ENCODE results near the gene SIGLEC7. TPM values are rescaled to one million over a fixed set of nuclear protein-coding genes. Genes with fewer than 3 reads are reported as not detected.

SIGLEC7 gene
- total RNA-seq, 1 donor from 2014 or later = 0.47 TPM

DNA sequence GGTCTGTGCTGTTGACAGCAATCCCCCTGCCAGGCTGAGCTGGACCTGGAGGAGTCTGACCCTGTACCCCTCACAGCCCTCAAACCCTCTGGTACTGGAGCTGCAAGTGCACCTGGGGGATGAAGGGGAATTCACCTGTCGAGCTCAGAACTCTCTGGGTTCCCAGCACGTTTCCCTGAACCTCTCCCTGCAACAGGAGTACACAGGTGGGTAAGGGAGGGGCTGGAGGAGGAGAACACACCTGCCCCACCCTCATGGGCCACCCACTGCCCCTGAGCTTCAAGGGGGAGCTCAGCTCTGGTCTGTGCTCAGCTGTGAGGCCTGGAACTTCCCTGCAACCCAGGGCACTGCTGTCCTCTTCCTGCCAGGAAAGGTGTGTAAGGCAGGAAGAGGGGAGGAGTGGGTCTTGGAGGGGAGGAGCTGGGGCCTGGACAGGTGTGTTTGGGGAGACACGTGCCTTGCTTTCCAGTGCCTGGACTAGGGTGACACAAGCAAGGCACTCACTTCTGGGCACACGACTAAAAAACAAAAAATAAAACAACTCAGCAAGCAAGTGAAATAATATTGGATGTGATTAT lies 3.9 kb downstream of the SIGLEC7 start:
- DNase-seq = no peak
- peaks cover 3% of the 10 kb centered on the region for H3K4me1 ChIP-seq
- TF ChIP-seq, protein P1, sequence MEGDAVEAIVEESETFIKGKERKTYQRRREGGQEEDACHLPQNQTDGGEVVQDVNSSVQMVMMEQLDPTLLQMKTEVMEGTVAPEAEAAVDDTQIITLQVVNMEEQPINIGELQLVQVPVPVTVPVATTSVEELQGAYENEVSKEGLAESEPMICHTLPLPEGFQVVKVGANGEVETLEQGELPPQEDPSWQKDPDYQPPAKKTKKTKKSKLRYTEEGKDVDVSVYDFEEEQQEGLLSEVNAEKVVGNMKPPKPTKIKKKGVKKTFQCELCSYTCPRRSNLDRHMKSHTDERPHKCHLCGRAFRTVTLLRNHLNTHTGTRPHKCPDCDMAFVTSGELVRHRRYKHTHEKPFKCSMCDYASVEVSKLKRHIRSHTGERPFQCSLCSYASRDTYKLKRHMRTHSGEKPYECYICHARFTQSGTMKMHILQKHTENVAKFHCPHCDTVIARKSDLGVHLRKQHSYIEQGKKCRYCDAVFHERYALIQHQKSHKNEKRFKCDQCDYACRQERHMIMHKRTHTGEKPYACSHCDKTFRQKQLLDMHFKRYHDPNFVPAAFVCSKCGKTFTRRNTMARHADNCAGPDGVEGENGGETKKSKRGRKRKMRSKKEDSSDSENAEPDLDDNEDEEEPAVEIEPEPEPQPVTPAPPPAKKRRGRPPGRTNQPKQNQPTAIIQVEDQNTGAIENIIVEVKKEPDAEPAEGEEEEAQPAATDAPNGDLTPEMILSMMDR (IDR thresholded peaks at IDR 0.05; ENCODE audit: borderline replicate concordance) = no peak
- H3K27ac ChIP-seq (replicated peaks) = no peak overlapping the region
- H3K27me3 ChIP-seq (ENCODE audit: low read depth) = peaks cover 37% of the 10 kb centered on the region
- no peaks in the 10 kb centered on the region for H3K36me3 ChIP-seq
- intact Hi-C loops (cut with micrococcal nuclease) = no loop called here
- H3K4me3 ChIP-seq = no peak overlapping the region
- peaks cover 11% of the 10 kb centered on the region for H3K9me3 ChIP-seq (replicated peaks)

- H3K27me3 ChIP-seq (ENCODE audit: low read depth) = peaks cover 30% of the 10 kb centered on the region
- intact Hi-C loops (cut with micrococcal nuclease) = no loop called here
- no peak for DNase-seq
- peaks cover 11% of the 10 kb centered on the region for H3K9me3 ChIP-seq (replicated peaks)
- TF ChIP-seq, protein P1 (IDR thresholded peaks at IDR 0.05; ENCODE audit: borderline replicate concordance) = no peak
- H3K4me1 ChIP-seq = peaks cover 5% of the 10 kb centered on the region
- H3K4me3 ChIP-seq = no peak overlapping the region
- no peaks in the 10 kb centered on the region for H3K36me3 ChIP-seq
- peak overlapping the region; percentile 55 for H3K27ac ChIP-seq (replicated peaks)
Observed at GRCh38 chr19:51146751-51147150, 4.7 kb downstream of the SIGLEC7 start.

GRCh38 chr19:51147663-51148062 lies 5.6 kb downstream of the SIGLEC7 start:
- Histone ChIP-seq H3K27me3 (ENCODE audit: low read depth) (peaks cover 28% of the 10 kb centered on the region), H3K36me3 (no peaks in the 10 kb centered on the region), H3K4me3 (no peak overlapping the region), H3K27ac (replicated peaks) (peak overlapping the region; percentile 55), H3K9me3 (replicated peaks) (peaks cover 11% of the 10 kb centered on the region), H3K4me1 (peaks cover 5% of the 10 kb centered on the region)
- intact Hi-C loops (cut with micrococcal nuclease) = no loop called here
- DNase-seq = no peak
- TF ChIP-seq, protein P1 (IDR thresholded peaks at IDR 0.05; ENCODE audit: borderline replicate concordance) = no peak

DNA sequence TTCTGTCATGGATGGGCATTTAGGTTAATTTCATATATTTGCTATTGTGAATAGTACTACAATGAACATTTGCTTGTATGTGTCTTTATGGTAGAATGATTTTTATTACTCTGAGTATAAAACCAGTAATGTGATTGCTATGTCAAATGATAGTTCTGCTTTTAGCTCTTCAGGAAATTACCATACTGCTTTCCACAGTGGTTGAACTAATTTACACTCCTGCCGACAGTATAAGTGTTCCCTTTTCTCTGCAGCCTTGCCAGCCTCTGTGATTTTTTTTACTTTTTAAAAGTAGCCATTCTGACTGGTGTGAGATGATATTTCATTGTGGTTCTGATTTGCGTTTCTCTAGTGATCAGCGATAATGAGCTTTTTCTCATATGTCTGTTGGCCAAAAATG lies 6.5 kb downstream of the SIGLEC7 start:
- TF ChIP-seq, protein P1 (IDR thresholded peaks at IDR 0.05; ENCODE audit: borderline replicate concordance) = no peak
- no peak overlapping the region for H3K4me3 ChIP-seq
- peaks cover 5% of the 10 kb centered on the region for H3K4me1 ChIP-seq
- intact Hi-C loops (cut with micrococcal nuclease) = no loop called here
- no peak for DNase-seq
- H3K27me3 ChIP-seq (ENCODE audit: low read depth) = peaks cover 33% of the 10 kb centered on the region
- H3K27ac ChIP-seq (replicated peaks) = peak overlapping the region; percentile 55
- H3K36me3 ChIP-seq = no peaks in the 10 kb centered on the region
- peaks cover 11% of the 10 kb centered on the region for H3K9me3 ChIP-seq (replicated peaks)

- no peak overlapping the region for H3K4me3 ChIP-seq
Observed at GRCh38 chr19:51150627-51151026, 8.5 kb downstream of the SIGLEC7 start.

More at GRCh38 chr19:51150627-51151026, 8.5 kb downstream of the SIGLEC7 start:
- H3K27ac ChIP-seq (replicated peaks) = peak overlapping the region; percentile 19
- intact Hi-C loops (cut with micrococcal nuclease) = no loop called here
- no peaks in the 10 kb centered on the region for H3K36me3 ChIP-seq
- no peak for DNase-seq
- peaks cover 5% of the 10 kb centered on the region for H3K4me1 ChIP-seq
- peaks cover 11% of the 10 kb centered on the region for H3K9me3 ChIP-seq (replicated peaks)
- peaks cover 35% of the 10 kb centered on the region for H3K27me3 ChIP-seq (ENCODE audit: low read depth)
- TF ChIP-seq, protein P1 (IDR thresholded peaks at IDR 0.05; ENCODE audit: borderline replicate concordance) = no peak
